GM12878 (cell line): Measurements from ENCODE around the gene ARHGAP32. TPM values are rescaled to one million over a fixed set of nuclear protein-coding genes. Genes with fewer than 3 reads are reported as not detected.

Experiments
- CEBPZ ChIP-seq: fragments of 150-350 bp; IDR thresholded peaks from 2 replicates; pipeline ENCODE4 v1.6.1; 2016; ENCODE audit warnings: low read depth, low read length
- CREM ChIP-seq: IDR thresholded peaks from 2 replicates; pipeline ENCODE4 v1.6.1; 2014; ENCODE audit warnings: antibody characterized with exemption, low read depth
- polyA plus RNA-seq, 11 experiments: library from polyadenylated mRNA; depleted of rRNA in 4 of 11; unstranded in 6 of 11; stranded (reverse) in 5 of 11; fragments of >200 nt; fragmentation: Nextera tagmentation in 4 of 11; fragmentation: Illumina TruSeq in 1 of 11; extraction: Ambion mirVana in 4 of 11; extraction: Trizol in 1 of 11; gene quantifications; 1 replicate in 1 of 11; 2 replicates in 10 of 11; pipeline versions ENCODE4 v1.2.1 to v1.2.3, GENCODE V29; 2011 to 2016; ENCODE audit warnings: inconsistent platforms in 2 of 11, missing spikeins in 2 of 11, low read depth in 1 of 11
- total RNA-seq, 4 experiments: library from RNA; depleted of rRNA in 3 of 4; stranded (reverse); fragments of >200 nt in 3 of 4; fragmentation: Illumina TruSeq in 1 of 4; extraction: Trizol in 1 of 4; gene quantifications; 2 replicates each; pipeline versions ENCODE4 v1.2.1 to v1.2.3, GENCODE V29; 2013 to 2021
- TF ChIP-seq, protein P1 (sequence below): fragments of 450-650 bp; IDR thresholded peaks from 2 replicates; pipeline ENCODE4 v1.6.1; 2017; ENCODE audit warnings: mild to moderate bottlenecking, moderate library complexity

Gene ARHGAP32
- total and polyA plus RNA-seq, 10 of the 15 experiments (the other 5 are each of a cell fraction or from before 2014, with no cell fraction given) = under 0.01 to 0.46 (median 0.12) TPM; not detected in 1

- TF ChIP-seq, protein P1, sequence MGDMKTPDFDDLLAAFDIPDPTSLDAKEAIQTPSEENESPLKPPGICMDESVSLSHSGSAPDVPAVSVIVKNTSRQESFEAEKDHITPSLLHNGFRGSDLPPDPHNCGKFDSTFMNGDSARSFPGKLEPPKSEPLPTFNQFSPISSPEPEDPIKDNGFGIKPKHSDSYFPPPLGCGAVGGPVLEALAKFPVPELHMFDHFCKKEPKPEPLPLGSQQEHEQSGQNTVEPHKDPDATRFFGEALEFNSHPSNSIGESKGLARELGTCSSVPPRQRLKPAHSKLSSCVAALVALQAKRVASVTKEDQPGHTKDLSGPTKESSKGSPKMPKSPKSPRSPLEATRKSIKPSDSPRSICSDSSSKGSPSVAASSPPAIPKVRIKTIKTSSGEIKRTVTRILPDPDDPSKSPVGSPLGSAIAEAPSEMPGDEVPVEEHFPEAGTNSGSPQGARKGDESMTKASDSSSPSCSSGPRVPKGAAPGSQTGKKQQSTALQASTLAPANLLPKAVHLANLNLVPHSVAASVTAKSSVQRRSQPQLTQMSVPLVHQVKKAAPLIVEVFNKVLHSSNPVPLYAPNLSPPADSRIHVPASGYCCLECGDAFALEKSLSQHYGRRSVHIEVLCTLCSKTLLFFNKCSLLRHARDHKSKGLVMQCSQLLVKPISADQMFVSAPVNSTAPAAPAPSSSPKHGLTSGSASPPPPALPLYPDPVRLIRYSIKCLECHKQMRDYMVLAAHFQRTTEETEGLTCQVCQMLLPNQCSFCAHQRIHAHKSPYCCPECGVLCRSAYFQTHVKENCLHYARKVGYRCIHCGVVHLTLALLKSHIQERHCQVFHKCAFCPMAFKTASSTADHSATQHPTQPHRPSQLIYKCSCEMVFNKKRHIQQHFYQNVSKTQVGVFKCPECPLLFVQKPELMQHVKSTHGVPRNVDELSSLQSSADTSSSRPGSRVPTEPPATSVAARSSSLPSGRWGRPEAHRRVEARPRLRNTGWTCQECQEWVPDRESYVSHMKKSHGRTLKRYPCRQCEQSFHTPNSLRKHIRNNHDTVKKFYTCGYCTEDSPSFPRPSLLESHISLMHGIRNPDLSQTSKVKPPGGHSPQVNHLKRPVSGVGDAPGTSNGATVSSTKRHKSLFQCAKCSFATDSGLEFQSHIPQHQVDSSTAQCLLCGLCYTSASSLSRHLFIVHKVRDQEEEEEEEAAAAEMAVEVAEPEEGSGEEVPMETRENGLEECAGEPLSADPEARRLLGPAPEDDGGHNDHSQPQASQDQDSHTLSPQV = no peak
- TF ChIP-seq CEBPZ (no peak), CREM (no peak)
These were observed 76.2 kb downstream of the ARHGAP32 start (continued) for GRCh38 chr11:129115652-129116586.
